NCI-H2227 (cell line): ENCODE results near the gene MMP28.

Source experiments
- DNase-seq: peaks from one replicate; lab custom pipeline; 2025; ENCODE audit not compliant: unreplicated experiment; lab: John Stamatoyannopoulos, UW

Gene MMP28

GRCh38 chr17:35799942-35800341 lies 4.5 kb upstream of the MMP28 start:
- no peak for DNase-seq

- no peak for DNase-seq
Observed at GRCh38 chr17:35797918-35798317, 2.5 kb upstream of the MMP28 start.

GRCh38 chr17:35797370-35797769 lies 1.9 kb upstream of the MMP28 start:
- DNase-seq = no peak

- no peak for DNase-seq
Observed at GRCh38 chr17:35796942-35797341, 1.5 kb upstream of the MMP28 start.

GRCh38 chr17:35795871-35796265 lies 427 bp upstream of the MMP28 start:
- DNase-seq = no peak

GRCh38 chr17:35793257-35793656 lies 2.2 kb downstream of the MMP28 start:
- DNase-seq = no peak

- DNase-seq = no peak
Observed at GRCh38 chr17:35791681-35792350, 3.6 kb downstream of the MMP28 start.

- no peak for DNase-seq
Observed at GRCh38 chr17:35790841-35791240, 4.6 kb downstream of the MMP28 start.

- no peak for DNase-seq
Observed at GRCh38 chr17:35788477-35789368, 6.7 kb downstream of the MMP28 start.

- DNase-seq = no peak
Observed at GRCh38 chr17:35786941-35787432, 8.5 kb downstream of the MMP28 start.

- no peak for DNase-seq
Observed at GRCh38 chr17:35784895-35785294, 10.5 kb downstream of the MMP28 start.

GRCh38 chr17:35780950-35781349 lies 14.5 kb downstream of the MMP28 start:
- no peak for DNase-seq

- DNase-seq = no peak
Observed at GRCh38 chr17:35778641-35779196, 16.7 kb downstream of the MMP28 start.

GRCh38 chr17:35775583-35775982 lies 19.9 kb downstream of the MMP28 start:
- no peak for DNase-seq

GRCh38 chr17:35775039-35775438 lies 20.4 kb downstream of the MMP28 start:
- DNase-seq = no peak

GRCh38 chr17:35774499-35774898 lies 20.9 kb downstream of the MMP28 start:
- no peak for DNase-seq

- DNase-seq = no peak
Observed at GRCh38 chr17:35773679-35774425, 21.6 kb downstream of the MMP28 start.

GRCh38 chr17:35773129-35773528 lies 22.3 kb downstream of the MMP28 start:
- DNase-seq = no peak

GRCh38 chr17:35769895-35770486 lies 25.4 kb downstream of the MMP28 start:
- no peak for DNase-seq

- DNase-seq = no peak
Observed at GRCh38 chr17:35768797-35769196, 26.6 kb downstream of the MMP28 start.
